Peyer's patch (tissue), 4 donors: ENCODE data around the gene CCDC167.

Experiments
- CTCF ChIP-seq, 6 experiments: fragments of 450-650 bp in 4 of 6; fragments of 200-600 bp in 2 of 6; sonication (generic) in 1 of 6; IDR thresholded peaks; one replicate each; pipeline ENCODE4 v1.5.1; 2017 to 2019; ENCODE audit warnings: antibody characterized with exemption in 6 of 6, mild to moderate bottlenecking in 3 of 6, moderate library complexity in 1 of 6
- POLR2A ChIP-seq, 2 donors: fragments of 450-650 bp; IDR thresholded peaks; one replicate each; pipeline ENCODE4 v1.5.1; 2017; ENCODE audit warnings: antibody characterized with exemption in 2 of 2, mild to moderate bottlenecking in 2 of 2, moderate library complexity in 2 of 2

GRCh38 chr6:37546141-37546871 is 46.6 kb upstream of the CCDC167 start:
- TF ChIP-seq CTCF (IDR thresholded peaks at IDR 0.05): no peak
- no peak for TF ChIP-seq POLR2A (IDR thresholded peaks at IDR 0.05)
